AG08395 (cell line): ENCODE measurements around the gene MAFB.

ENCODE experiments used
- DNase-seq: peaks from one replicate; pipeline ENCODE4 v3.0.0; 2012; ENCODE audit warnings: mixed read lengths, low spot score

The MAFB gene

GRCh38 chr20:40655451-40655850 lies 33.6 kb downstream of the MAFB start:
- DNase-seq, result no peak

GRCh38 chr20:40654876-40655275 lies 34.2 kb downstream of the MAFB start:
- DNase-seq, result peak; percentile 35

- no peak for DNase-seq
These were observed 36.5 kb downstream of the MAFB start for GRCh38 chr20:40652441-40652987.

- DNase-seq, result peak; percentile 27
These were observed 37.9 kb downstream of the MAFB start for GRCh38 chr20:40651151-40651550.

GRCh38 chr20:40650707-40651106 lies 38.3 kb downstream of the MAFB start:
- no peak for DNase-seq

GRCh38 chr20:40648210-40649072 lies 40.6 kb downstream of the MAFB start:
- no peak for DNase-seq

GRCh38 chr20:40646813-40647212 lies 42.2 kb downstream of the MAFB start:
- no peak for DNase-seq

- DNase-seq, result no peak
These were observed 42.7 kb downstream of the MAFB start for GRCh38 chr20:40646361-40646760.

GRCh38 chr20:40644863-40645262 lies 44.2 kb downstream of the MAFB start:
- DNase-seq, result no peak

- no peak for DNase-seq
These were observed 45.1 kb downstream of the MAFB start for GRCh38 chr20:40643891-40644290.

- DNase-seq, result no peak
These were observed 47.2 kb downstream of the MAFB start for GRCh38 chr20:40641809-40642208.

- no peak for DNase-seq
These were observed 47.8 kb downstream of the MAFB start for GRCh38 chr20:40641202-40641601.

GRCh38 chr20:40640667-40641066 lies 48.4 kb downstream of the MAFB start:
- no peak for DNase-seq

GRCh38 chr20:40639676-40640355 lies 49.2 kb downstream of the MAFB start:
- no peak for DNase-seq

- no peak for DNase-seq
These were observed 49.9 kb downstream of the MAFB start for GRCh38 chr20:40639132-40639531.

GRCh38 chr20:40638414-40638813 lies 50.6 kb downstream of the MAFB start:
- no peak for DNase-seq

GRCh38 chr20:40637176-40637575 lies 51.9 kb downstream of the MAFB start:
- DNase-seq, result no peak

GRCh38 chr20:40636486-40636885 lies 52.5 kb downstream of the MAFB start:
- DNase-seq, result no peak

- DNase-seq, result no peak
These were observed 53.1 kb downstream of the MAFB start for GRCh38 chr20:40635971-40636370.
